Uterus (tissue), 2 donors: Measurements from ENCODE around the gene NR2F2.

ENCODE experiments used
- POLR2A ChIP-seq, 2 donors: fragments of 450-650 bp; IDR thresholded peaks; one replicate each; pipeline ENCODE4 v1.6.1; 2016; ENCODE audit warnings: antibody characterized with exemption in 2 of 2, mild to moderate bottlenecking in 1 of 2, moderate library complexity in 1 of 2
- TF ChIP-seq, protein P1 (sequence below), 4 experiments: fragments of 200-600 bp in 2 of 4; fragments of 450-650 bp in 2 of 4; sonication (generic) in 2 of 4; IDR thresholded peaks; one replicate each; pipeline ENCODE4 v1.5.1; 2016 to 2019; ENCODE audit warnings: antibody characterized with exemption in 4 of 4, mild to moderate bottlenecking in 2 of 4, moderate library complexity in 1 of 4

DNA sequence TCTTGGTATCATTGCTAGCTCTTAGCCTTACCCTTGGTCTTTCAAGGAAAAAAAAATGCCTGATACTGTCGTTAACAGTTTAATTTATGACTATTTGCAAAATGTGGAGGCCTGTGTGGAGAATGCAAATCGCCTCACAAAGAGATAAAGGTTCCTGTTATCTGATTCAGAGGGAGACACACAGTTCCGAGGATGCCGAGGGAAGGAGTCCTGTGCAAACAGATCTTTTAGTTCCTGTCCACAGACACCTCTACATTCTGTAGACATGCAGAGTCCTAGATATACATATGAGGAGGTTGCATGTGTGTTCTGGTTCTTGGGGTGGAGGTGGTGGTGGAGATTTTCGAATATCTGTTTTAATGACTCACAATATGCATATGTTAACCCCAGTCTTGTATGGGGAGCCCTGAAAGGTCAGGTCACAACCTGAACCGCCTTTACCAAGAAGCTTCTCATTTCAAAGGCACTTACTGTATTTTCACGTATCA is 5.7 kb downstream of the NR2F2 start:
- TF ChIP-seq, protein P1, sequence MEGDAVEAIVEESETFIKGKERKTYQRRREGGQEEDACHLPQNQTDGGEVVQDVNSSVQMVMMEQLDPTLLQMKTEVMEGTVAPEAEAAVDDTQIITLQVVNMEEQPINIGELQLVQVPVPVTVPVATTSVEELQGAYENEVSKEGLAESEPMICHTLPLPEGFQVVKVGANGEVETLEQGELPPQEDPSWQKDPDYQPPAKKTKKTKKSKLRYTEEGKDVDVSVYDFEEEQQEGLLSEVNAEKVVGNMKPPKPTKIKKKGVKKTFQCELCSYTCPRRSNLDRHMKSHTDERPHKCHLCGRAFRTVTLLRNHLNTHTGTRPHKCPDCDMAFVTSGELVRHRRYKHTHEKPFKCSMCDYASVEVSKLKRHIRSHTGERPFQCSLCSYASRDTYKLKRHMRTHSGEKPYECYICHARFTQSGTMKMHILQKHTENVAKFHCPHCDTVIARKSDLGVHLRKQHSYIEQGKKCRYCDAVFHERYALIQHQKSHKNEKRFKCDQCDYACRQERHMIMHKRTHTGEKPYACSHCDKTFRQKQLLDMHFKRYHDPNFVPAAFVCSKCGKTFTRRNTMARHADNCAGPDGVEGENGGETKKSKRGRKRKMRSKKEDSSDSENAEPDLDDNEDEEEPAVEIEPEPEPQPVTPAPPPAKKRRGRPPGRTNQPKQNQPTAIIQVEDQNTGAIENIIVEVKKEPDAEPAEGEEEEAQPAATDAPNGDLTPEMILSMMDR (IDR thresholded peaks at IDR 0.05): no peak
- no peak for TF ChIP-seq POLR2A (IDR thresholded peaks at IDR 0.05)
